OCI-LY3 (cell line): Measurements from ENCODE around the gene EEF1AKMT3.

Source experiments
- H2AFZ ChIP-seq: fragments of 200-600, 300-600 bp; shearing (Covaris generic); 2 replicates; pipeline ENCODE4 v1.6.0; 2014; ENCODE audit warnings: antibody characterized with exemption, low read depth, low read length
- H3K27ac ChIP-seq: fragments of 200-600, 300-600 bp; sonication (generic); 2 replicates; pipeline ENCODE4 v1.5.1; 2014; ENCODE audit warnings: mild to moderate bottlenecking, low read length, moderate library complexity, mixed read lengths
- H3K27me3 ChIP-seq: fragments of 200-600, 300-600 bp; sonication (generic); 2 replicates; pipeline ENCODE4 v1.6.1; 2014; ENCODE audit warnings: low read depth, low read length, mixed read lengths
- H3K36me3 ChIP-seq: fragments of 200-600, 300-600 bp; sonication (generic); replicated peaks from 2 replicates; pipeline ENCODE3; 2014; ENCODE audit warnings: low read depth, low read length, mixed read lengths
- H3K4me1 ChIP-seq: fragments of 300-600, 200-600 bp; sonication (generic); 2 replicates; pipeline ENCODE4 v1.6.1; 2014; ENCODE audit warnings: low read length, mixed read lengths
- H3K4me2 ChIP-seq: fragments of 200-600, 300-600 bp; sonication (generic); 2 replicates; pipeline ENCODE4 v1.6.1; 2014; ENCODE audit warnings: low read length, mixed read lengths
- H3K4me3 ChIP-seq: fragments of 300-600, 200-600 bp; sonication (generic); 2 replicates; pipeline ENCODE4 v1.5.1; 2014; ENCODE audit warnings: antibody characterized with exemption, mild to moderate bottlenecking, low read length, moderate library complexity
- H3K79me2 ChIP-seq: fragments of 300-600, 200-600 bp; shearing (Covaris generic); 2 replicates; pipeline ENCODE4 v1.6.1; 2014; ENCODE audit warnings: mild to moderate bottlenecking, low read length, mixed read lengths
- H3K9ac ChIP-seq: fragments of 300-600, 200-600 bp; shearing (Covaris generic); 2 replicates; pipeline ENCODE4 v1.6.0; 2014; ENCODE audit warnings: mild to moderate bottlenecking, low read length, moderate library complexity
- H3K9me3 ChIP-seq: fragments of 200-600, 300-600 bp; shearing (Covaris generic); 2 replicates; pipeline ENCODE4 v1.6.1; 2014; ENCODE audit warnings: low read length, mixed read lengths; ENCODE audit not compliant: insufficient read depth
- H4K20me1 ChIP-seq: fragments of 200-600, 300-600 bp; sonication (generic); 2 replicates; pipeline ENCODE4 v1.6.1; 2016; ENCODE audit warnings: low read length, mixed read lengths; ENCODE audit not compliant: insufficient read depth
- CTCF ChIP-seq: fragments of 200-600, 300-600 bp; sonication (generic); IDR thresholded peaks from 2 replicates; pipeline ENCODE4 v1.5.1; 2014; ENCODE audit warnings: antibody characterized with exemption, low read length, low read depth
- EZH2phosphoT487 ChIP-seq: fragments of 200-600 bp; shearing (Covaris generic); IDR thresholded peaks from 2 replicates; pipeline ENCODE4 v1.6.1; 2018; ENCODE audit warnings: antibody characterized with exemption, mixed run types, low read depth

Gene EEF1AKMT3

GRCh38 chr12:57829025-57829777 is 56.8 kb downstream of the EEF1AKMT3 start:
- no peak overlapping the region for H2AFZ ChIP-seq
- no peak overlapping the region for H3K27ac ChIP-seq
- no peak for TF ChIP-seq CTCF
- no peak for TF ChIP-seq EZH2phosphoT487
- H3K9ac ChIP-seq: no peak overlapping the region
- H3K9me3 ChIP-seq: no peaks in the 10 kb centered on the region
- no peak overlapping the region for H3K4me2 ChIP-seq
- H3K4me3 ChIP-seq: no peak overlapping the region
- H3K4me1 ChIP-seq: peaks cover 15% of the 10 kb centered on the region
- peaks cover 40% of the 10 kb centered on the region for H3K36me3 ChIP-seq
- H4K20me1 ChIP-seq: peaks cover 53% of the 10 kb centered on the region
- H3K79me2 ChIP-seq: peaks cover 50% of the 10 kb centered on the region
- no peaks in the 10 kb centered on the region for H3K27me3 ChIP-seq

- H3K9ac ChIP-seq: no peak overlapping the region
- no peak overlapping the region for H3K4me2 ChIP-seq
- peaks cover 64% of the 10 kb centered on the region for H4K20me1 ChIP-seq
- H2AFZ ChIP-seq: no peak overlapping the region
- no peak overlapping the region for H3K4me3 ChIP-seq
- H3K79me2 ChIP-seq: peaks cover 58% of the 10 kb centered on the region
- no peak overlapping the region for H3K27ac ChIP-seq
- peaks cover 20% of the 10 kb centered on the region for H3K4me1 ChIP-seq
- peaks cover 34% of the 10 kb centered on the region for H3K36me3 ChIP-seq
- no peaks in the 10 kb centered on the region for H3K27me3 ChIP-seq
- no peak for TF ChIP-seq EZH2phosphoT487
- no peak for TF ChIP-seq CTCF
- H3K9me3 ChIP-seq: no peaks in the 10 kb centered on the region
Observed at GRCh38 chr12:57830393-57830792, 58.0 kb downstream of the EEF1AKMT3 start.
